Activated T-helper 1 cell treated with anti-CD3 and anti-CD28 coated beads, Interleukin-2, amount 50 U/mL, for 16 hours (primary cell): ENCODE data around the gene STRA8.

Source experiments
- DNase-seq, 2 donors: peaks; one replicate each; pipeline ENCODE4 v3.0.0-alpha.2; 2020; ENCODE audit warnings: low read depth in 1 of 2, low spot score in 1 of 2

Gene STRA8, protein sequence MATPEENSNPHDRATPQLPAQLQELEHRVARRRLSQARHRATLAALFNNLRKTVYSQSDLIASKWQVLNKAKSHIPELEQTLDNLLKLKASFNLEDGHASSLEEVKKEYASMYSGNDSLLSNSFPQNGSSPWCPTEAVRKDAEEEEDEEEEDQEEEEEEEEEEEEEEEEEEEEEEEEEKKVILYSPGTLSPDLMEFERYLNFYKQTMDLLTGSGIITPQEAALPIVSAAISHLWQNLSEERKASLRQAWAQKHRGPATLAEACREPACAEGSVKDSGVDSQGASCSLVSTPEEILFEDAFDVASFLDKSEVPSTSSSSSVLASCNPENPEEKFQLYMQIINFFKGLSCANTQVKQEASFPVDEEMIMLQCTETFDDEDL

DNA sequence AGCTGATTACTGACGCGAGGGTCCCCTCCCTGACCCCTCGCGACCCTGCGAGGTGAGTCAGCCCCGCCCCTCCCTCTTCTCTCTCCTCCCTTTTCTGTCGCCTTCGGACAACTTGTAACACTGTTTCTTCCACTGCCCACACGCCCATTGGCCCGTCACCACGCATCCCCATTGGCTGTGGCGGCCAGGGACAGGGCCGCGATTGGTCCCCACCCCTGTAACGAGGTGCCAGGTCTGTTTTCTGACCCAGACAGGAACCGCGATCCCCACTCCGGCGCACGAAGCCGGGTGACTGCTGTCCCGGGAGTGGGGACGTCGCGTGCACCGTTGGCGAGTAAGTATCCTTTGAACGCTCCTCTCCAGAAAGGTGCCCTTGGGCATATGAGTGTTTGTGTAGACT lies at the start of gene STRA8:
Gene STRA8, plus strand, starts transcription at position 269 of the 400 bp plus-strand sequence. CDS start 6,687 bp downstream, outside the sequence.
- no peak for DNase-seq

- no peak for DNase-seq
Measured at GRCh38 chr7:135184254-135184841, 49.3 kb upstream of the STRA8 start.

GRCh38 chr7:135185471-135186260 lies 48.0 kb upstream of the STRA8 start:
- no peak for DNase-seq

- DNase-seq: no peak
Measured at GRCh38 chr7:135186261-135186540, 47.4 kb upstream of the STRA8 start.

GRCh38 chr7:135186841-135187253 lies 46.8 kb upstream of the STRA8 start:
- DNase-seq: no peak

DNA sequence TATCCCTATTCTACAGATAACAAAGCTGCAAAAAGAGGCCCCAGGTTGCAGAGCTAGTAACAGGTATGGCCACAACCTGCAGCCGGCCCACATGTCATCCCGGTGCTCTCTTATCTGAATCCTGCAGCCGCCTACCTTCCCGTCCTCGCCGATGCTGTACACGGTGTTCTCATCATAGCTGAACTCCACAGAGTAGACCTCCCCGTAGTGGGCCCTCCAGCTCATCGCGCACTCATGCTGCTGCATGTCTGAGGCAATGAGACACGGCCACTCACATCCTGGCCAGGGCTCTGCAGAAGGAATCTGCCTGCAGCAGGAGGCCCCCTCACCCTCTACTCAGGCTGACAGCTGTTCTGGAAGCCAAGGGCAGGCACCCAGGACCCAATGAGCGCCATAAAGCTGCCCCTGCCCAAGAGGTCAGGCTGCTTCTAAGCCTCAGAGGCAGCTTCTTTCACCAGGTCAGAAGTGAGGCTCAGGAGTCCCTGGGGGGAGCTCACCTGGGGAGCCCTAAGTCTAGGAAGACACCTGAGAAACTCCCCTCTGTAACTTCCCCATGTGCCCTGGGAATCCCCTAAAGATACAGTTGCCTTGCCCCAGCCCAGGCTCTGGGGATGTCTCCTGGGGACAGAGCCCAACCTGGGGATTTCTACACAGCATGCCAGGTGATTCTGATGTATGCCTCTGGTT lies 45.2 kb upstream of the STRA8 start:
- no peak for DNase-seq

- no peak for DNase-seq
Measured at GRCh38 chr7:135189221-135189662, 44.4 kb upstream of the STRA8 start.

DNA sequence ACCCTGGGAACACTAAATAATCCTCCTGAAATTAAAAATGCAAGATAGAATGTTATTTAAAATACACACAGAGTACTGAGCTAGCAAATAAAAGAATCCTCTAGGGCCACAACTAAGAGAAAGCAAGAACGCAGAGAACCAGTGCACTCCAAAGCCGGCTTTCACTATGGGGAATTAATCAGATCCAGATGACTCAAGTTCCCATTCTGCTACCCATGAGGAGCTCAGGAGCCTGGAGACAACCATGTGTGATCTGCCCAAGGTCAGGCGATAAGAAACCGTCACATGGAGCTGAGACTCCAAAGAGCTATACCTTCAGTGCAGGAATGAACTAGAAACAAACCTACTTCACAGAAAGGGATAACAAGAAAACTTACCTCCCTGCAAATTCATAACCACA lies 43.7 kb upstream of the STRA8 start:
- no peak for DNase-seq

DNA sequence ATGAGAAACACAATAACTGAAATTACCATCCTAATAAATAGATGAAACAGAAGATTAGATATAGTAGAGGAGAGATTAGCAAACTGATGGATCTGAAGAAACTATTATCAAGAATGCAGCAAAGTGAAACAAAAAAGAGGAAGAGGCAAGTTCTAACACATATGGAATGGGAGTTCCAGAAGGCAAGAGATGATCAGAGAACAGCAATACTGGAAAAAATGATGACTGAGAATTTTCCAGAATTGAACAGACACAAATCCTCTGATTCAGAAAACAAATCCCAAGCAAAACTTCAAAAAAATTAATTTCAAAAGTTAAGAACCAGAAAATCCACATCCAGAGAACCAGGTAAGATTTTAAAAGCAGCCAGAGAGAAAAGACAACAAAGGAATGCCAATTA lies 42.9 kb upstream of the STRA8 start:
- DNase-seq: no peak

GRCh38 chr7:135192914-135193536 lies 40.6 kb upstream of the STRA8 start:
- no peak for DNase-seq

DNA sequence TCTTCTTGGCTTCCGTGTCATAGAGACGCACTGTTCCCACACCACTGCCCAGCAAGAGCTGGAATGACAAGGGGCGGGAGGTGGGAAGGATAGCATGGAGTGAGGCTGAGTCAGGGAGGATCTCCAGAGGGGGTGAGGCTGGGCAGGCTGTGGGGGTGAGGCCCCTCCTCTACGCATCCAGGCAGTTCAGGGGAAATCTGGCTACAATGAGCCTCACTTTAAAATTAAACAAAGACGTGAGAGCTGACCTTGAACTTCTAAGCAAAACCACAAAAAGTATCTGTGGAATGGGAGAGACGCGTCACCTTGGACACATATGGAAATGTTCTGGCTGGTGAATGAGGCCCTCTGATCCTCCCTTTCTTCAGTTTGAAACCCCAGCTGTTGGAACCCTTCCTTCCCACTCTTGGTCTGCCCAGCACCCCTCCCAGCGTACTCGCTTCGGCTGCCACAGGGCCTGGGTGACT lies 40.0 kb upstream of the STRA8 start:
- DNase-seq: no peak

- DNase-seq: no peak
Measured at GRCh38 chr7:135194494-135195095, 39.0 kb upstream of the STRA8 start.

DNA sequence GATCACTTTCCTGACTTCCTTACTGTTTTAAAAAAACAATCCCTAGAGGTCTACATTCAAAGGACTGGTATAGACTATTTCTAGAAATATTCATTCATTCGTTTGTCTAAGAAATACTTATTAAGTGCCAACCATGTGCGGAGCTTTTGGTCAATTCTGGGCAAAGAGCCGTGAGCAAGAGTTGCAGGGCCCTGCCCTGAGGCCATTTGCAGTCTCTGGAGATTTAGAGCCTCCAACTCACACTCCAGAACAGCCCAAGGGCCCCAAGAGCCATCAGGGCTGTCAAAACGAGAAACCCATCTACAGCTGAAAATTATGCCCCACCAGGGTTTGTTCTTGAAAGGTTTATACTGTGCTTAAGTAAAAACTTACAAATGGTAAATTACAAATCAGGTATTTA lies 38.5 kb upstream of the STRA8 start:
- DNase-seq: no peak

GRCh38 chr7:135195968-135196629 lies 37.5 kb upstream of the STRA8 start:
- DNase-seq: no peak

- no peak for DNase-seq
Measured at GRCh38 chr7:135197343-135197742, 36.3 kb upstream of the STRA8 start.

DNA sequence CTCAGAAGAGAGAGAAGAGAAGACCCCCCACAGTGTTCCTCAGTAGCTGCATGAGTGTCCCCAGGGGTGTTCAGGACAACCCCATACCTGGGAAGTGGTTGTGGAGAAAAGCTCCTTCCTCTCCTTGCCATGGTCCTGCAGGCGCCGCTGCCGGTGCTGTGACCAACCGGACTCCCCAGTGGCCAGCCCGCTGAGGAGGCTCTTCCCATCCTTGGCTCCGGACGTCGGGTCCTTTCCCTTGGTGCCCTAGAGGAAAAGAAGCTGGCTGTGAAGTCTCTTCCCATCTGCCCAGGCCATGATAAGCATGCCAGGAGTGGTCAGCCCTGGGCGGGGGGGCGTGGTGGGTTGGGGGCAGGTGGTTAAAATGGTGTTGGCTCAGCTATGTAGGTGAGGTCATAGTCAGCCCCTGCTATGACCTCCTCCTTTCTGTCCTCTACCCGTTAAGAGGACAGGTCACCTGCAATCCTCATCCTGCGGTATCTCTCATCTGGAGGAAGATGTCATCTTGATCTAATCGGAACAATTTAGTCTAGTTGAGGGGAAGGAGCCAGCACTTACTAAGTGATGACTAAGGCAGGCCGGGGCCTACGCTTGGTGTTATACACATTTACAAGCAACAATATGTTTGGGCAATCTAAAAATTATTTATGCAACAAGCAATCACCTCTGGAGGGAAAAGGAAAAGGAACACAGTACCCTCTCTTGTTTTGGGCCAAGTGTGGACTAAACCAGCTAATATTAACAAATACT lies 35.6 kb upstream of the STRA8 start:
- DNase-seq: no peak

DNA sequence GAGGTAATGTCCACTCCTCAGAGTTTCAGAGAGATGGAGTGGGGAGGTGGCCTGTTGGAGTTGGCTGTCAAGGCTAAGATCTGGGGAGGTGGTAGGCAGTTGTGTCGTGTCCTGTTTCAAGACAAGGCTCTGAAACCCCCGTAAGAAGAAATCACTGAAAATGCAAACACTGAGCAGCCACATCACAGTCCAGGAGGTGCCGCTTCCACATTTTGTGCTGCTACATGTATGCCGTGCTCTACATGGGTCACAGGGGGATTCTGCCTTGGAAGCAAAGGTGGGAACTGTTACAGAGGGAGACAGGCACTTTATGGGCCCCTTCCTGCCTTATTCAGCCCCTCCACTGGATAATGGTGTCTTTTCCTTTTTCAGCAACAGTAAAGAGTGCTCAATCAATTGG lies 34.2 kb upstream of the STRA8 start:
- no peak for DNase-seq

DNA sequence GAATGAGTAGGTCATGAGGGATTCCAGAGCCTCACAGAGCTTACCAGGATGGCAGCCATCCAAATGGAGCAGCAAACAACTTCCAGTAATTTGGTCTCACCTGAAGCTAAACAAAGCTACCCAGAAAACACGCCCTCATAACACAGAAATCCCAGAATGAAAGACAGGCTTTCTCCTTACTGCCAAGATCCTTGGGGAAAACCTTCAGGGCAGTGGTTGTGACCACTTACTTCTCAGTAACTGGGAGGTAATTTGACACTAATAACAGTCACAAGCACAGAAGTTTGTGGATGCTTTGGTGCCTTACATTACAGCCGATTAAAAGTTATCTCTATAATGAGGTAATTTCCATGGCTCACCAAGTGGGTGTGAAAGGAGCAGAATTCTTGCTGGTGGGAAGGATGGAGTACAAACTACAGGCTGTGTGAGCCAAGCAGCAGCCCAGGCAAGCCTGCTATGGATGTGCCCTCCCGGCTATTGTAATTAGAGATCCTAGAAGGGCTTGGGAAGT lies 32.8 kb upstream of the STRA8 start:
- no peak for DNase-seq

DNA sequence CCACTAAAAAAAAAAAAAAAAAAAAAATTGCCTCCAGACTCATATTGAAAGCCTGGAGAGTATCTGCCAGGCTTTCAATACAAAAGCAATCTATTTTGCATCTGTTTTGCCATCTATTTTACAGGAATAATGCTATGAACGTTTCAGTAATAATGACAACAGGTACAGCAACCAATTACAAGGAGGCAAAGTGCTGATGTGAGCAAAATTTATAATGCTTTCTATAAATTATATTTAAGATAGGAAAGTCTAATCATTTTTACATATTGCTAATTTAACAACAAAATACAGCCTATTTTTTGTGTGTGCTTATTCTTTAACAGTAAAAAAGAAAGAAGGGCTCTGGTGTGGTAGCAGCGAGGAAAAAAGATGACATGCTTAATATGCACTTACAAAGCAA lies 32.3 kb upstream of the STRA8 start:
- DNase-seq: no peak
